Measurements from ENCODE around the gene LRP1B.

Gene LRP1B

DNA sequence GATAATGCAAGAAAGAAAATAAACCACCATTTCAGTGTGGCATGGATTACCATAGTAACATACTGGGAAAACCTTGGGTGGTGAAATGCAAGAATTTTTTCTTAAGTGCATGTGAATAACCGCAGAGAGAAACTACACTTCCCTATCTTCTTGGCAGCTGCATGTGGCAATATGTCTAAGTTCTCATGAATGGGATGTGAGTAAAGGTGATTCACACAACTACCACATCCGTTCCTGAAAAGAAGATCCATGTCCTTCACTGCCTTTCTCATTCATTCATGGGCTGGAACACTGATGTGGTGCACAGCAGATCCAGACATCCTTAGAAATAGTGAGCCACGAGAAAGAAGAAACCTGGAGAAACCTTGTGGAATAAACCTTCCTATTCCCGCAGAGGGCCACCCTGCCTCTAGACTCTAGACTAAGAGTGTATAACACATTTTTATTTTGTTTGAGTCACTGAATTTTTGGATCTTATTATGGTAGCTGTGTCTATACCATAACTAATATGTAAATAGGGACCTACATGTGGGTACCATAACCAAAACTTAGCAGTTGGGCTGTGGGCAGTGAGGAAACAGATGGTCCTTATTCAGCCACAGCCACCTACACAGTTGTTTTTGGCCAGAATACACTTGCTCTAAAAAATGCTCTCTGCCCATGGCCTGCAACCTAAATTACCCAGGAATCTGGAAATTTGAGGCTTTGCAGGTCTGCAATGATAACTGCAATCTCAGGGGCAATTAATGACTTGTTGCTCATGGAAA, 573.3 kb downstream of the LRP1B start:
- H3K9ac ChIP-seq (ENCODE audit: low read length), result no peak overlapping the region
- no peaks in the 10 kb centered on the region for H3K4me1 ChIP-seq (ENCODE audit: insufficient read depth, low read length, severe bottlenecking)
- H3K9me3 ChIP-seq (ENCODE audit: low read length), result no peaks in the 10 kb centered on the region
- no peaks in the 10 kb centered on the region for H3K27me3 ChIP-seq (ENCODE audit: insufficient read depth, low read length)
- H3K9me2 ChIP-seq (ENCODE audit: low read depth, low read length), result no peaks in the 10 kb centered on the region
- no peak for TF ChIP-seq EZH2 (IDR thresholded peaks at IDR 0.05; ENCODE audit: borderline replicate concordance, low read length)
- TF ChIP-seq, protein P1, sequence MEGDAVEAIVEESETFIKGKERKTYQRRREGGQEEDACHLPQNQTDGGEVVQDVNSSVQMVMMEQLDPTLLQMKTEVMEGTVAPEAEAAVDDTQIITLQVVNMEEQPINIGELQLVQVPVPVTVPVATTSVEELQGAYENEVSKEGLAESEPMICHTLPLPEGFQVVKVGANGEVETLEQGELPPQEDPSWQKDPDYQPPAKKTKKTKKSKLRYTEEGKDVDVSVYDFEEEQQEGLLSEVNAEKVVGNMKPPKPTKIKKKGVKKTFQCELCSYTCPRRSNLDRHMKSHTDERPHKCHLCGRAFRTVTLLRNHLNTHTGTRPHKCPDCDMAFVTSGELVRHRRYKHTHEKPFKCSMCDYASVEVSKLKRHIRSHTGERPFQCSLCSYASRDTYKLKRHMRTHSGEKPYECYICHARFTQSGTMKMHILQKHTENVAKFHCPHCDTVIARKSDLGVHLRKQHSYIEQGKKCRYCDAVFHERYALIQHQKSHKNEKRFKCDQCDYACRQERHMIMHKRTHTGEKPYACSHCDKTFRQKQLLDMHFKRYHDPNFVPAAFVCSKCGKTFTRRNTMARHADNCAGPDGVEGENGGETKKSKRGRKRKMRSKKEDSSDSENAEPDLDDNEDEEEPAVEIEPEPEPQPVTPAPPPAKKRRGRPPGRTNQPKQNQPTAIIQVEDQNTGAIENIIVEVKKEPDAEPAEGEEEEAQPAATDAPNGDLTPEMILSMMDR (IDR thresholded peaks at IDR 0.05; ENCODE audit: low read length), result no peak
- H3K36me3 ChIP-seq (ENCODE audit: insufficient read depth, low read length), result no peaks in the 10 kb centered on the region
- H3K4me3 ChIP-seq (ENCODE audit: low read depth, low read length, poor library complexity, severe bottlenecking), result no peak overlapping the region
- H4K20me1 ChIP-seq (ENCODE audit: insufficient read depth, low read length), result no peaks in the 10 kb centered on the region
- H3K4me2 ChIP-seq (ENCODE audit: low read length), result no peak overlapping the region
- H3F3A ChIP-seq (ENCODE audit: insufficient read depth, low read length), result no peaks in the 10 kb centered on the region
- no peaks in the 10 kb centered on the region for H3K79me2 ChIP-seq (ENCODE audit: insufficient read depth, low read length)
- no peak overlapping the region for H3K27ac ChIP-seq (ENCODE audit: low read depth, low read length, poor library complexity, severe bottlenecking)
- no peak overlapping the region for H2AFZ ChIP-seq (ENCODE audit: low read length)

DNA sequence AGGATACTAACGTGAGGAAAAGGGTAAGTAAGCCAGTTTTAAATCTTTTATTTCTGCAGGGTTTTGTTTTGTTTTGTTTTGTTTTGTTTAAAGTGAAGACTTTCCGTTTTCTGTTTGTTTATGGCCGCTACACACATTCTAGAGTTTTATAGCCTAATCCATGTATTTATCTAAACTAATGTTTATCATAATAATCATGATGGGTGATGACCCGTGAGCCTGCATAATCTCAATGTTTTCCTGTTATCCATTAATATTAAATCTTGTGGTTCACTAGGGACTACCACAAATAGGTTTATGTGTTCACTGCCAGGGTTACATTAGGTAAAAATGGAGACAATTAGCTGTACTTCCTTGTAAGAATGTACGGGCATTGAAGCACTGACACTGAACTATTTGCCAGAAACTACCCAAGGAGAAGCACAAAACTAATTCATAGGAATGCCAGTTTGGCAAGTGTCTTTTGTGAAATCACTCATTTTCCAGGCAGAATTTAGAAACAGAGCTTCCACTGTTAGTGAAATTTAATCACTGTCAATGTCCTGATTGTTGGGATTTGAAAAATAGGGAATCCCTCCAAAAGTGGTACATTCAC, 574.8 kb downstream of the LRP1B start:
- no peaks in the 10 kb centered on the region for H3K27me3 ChIP-seq (ENCODE audit: insufficient read depth, low read length)
- H3K9me2 ChIP-seq (ENCODE audit: low read depth, low read length), result no peaks in the 10 kb centered on the region
- no peaks in the 10 kb centered on the region for H4K20me1 ChIP-seq (ENCODE audit: insufficient read depth, low read length)
- no peak for TF ChIP-seq EZH2 (IDR thresholded peaks at IDR 0.05; ENCODE audit: borderline replicate concordance, low read length)
- TF ChIP-seq, protein P1 (IDR thresholded peaks at IDR 0.05; ENCODE audit: low read length), result no peak
- H3K4me3 ChIP-seq (ENCODE audit: low read depth, low read length, poor library complexity, severe bottlenecking), result no peak overlapping the region
- H3K36me3 ChIP-seq (ENCODE audit: insufficient read depth, low read length), result no peaks in the 10 kb centered on the region
- H3K4me2 ChIP-seq (ENCODE audit: low read length), result no peak overlapping the region
- H3K9ac ChIP-seq (ENCODE audit: low read length), result no peak overlapping the region
- no peaks in the 10 kb centered on the region for H3K4me1 ChIP-seq (ENCODE audit: insufficient read depth, low read length, severe bottlenecking)
- H3K27ac ChIP-seq (ENCODE audit: low read depth, low read length, poor library complexity, severe bottlenecking), result no peak overlapping the region
- H2AFZ ChIP-seq (ENCODE audit: low read length), result no peak overlapping the region
- H3F3A ChIP-seq (ENCODE audit: insufficient read depth, low read length), result no peaks in the 10 kb centered on the region
- no peaks in the 10 kb centered on the region for H3K9me3 ChIP-seq (ENCODE audit: low read length)
- no peaks in the 10 kb centered on the region for H3K79me2 ChIP-seq (ENCODE audit: insufficient read depth, low read length)

DNA sequence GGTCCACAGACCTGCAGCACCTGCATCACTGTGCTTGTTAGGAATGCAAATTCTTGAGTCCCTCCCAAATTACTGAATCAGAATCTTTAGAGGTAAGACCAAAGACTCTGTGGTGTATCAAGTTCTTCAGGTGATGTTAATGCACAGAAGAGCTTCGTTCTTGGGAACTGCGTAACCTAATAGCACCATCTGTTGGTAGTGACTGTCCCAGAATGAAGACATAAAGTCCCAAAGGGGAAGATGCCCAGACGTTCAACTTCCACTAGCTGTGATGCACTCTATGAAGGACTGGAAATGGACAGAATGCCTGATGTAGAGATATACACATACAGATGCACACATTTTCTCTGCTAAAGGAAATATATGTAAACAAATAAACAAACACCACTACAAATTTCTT, 576.0 kb downstream of the LRP1B start:
- H3K27me3 ChIP-seq (ENCODE audit: insufficient read depth, low read length), result no peaks in the 10 kb centered on the region
- H3F3A ChIP-seq (ENCODE audit: insufficient read depth, low read length), result no peaks in the 10 kb centered on the region
- H3K9ac ChIP-seq (ENCODE audit: low read length), result no peak overlapping the region
- H3K4me1 ChIP-seq (ENCODE audit: insufficient read depth, low read length, severe bottlenecking), result no peaks in the 10 kb centered on the region
- H2AFZ ChIP-seq (ENCODE audit: low read length), result no peak overlapping the region
- H3K9me3 ChIP-seq (ENCODE audit: low read length), result no peaks in the 10 kb centered on the region
- no peak overlapping the region for H3K27ac ChIP-seq (ENCODE audit: low read depth, low read length, poor library complexity, severe bottlenecking)
- no peaks in the 10 kb centered on the region for H3K36me3 ChIP-seq (ENCODE audit: insufficient read depth, low read length)
- no peaks in the 10 kb centered on the region for H3K79me2 ChIP-seq (ENCODE audit: insufficient read depth, low read length)
- H3K4me3 ChIP-seq (ENCODE audit: low read depth, low read length, poor library complexity, severe bottlenecking), result no peak overlapping the region
- H4K20me1 ChIP-seq (ENCODE audit: insufficient read depth, low read length), result no peaks in the 10 kb centered on the region
- no peaks in the 10 kb centered on the region for H3K9me2 ChIP-seq (ENCODE audit: low read depth, low read length)
- TF ChIP-seq EZH2 (IDR thresholded peaks at IDR 0.05; ENCODE audit: borderline replicate concordance, low read length), result no peak
- TF ChIP-seq, protein P1 (IDR thresholded peaks at IDR 0.05; ENCODE audit: low read length), result peak; percentile 48; the same call in 1 of the 2 replicates
- H3K4me2 ChIP-seq (ENCODE audit: low read length), result no peak overlapping the region
